Heart right ventricle (tissue), 16 donors: Measurements from ENCODE around the gene IFNL2. TPM values are rescaled to one million over a fixed set of nuclear protein-coding genes. Genes with fewer than 3 reads are reported as not detected.

Source experiments
- ATAC-seq, 8 donors: fragments of 200-7000 bp; cut with Tn5 transposase; one replicate each; pipeline ENCODE4 v1.9.1; 2020; ENCODE audit warnings: mild to moderate bottlenecking in 8 of 8, moderate library complexity in 8 of 8, moderate number of reproducible peaks in 1 of 8
- DNase-seq, 2 donors: peaks; one replicate each; pipeline ENCODE4 v3.0.0-alpha.2; 2020
- H3K27ac ChIP-seq, 10 donors: fragments of 200-600 bp; sonication (generic) in 2 of 10; one replicate each; pipeline versions ENCODE4 v1.5.0 to v1.8.0; 2020 to 2022; ENCODE audit warnings: mild to moderate bottlenecking in 3 of 10
- H3K27me3 ChIP-seq, 7 donors: fragments of 200-600 bp; one replicate each; pipeline ENCODE4 v1.8.0; 2021 to 2022; ENCODE audit warnings: mild to moderate bottlenecking in 2 of 7
- H3K36me3 ChIP-seq, 9 donors: fragments of 200-600 bp; sonication (generic) in 1 of 9; one replicate each; pipeline versions ENCODE4 v1.5.0 to v1.8.0; 2020 to 2022; ENCODE audit warnings: mild to moderate bottlenecking in 2 of 9
- H3K4me1 ChIP-seq, 9 donors: fragments of 200-600 bp; sonication (generic) in 1 of 9; one replicate each; pipeline versions ENCODE4 v1.5.0 to v1.8.0; 2020 to 2022; ENCODE audit warnings: mild to moderate bottlenecking in 4 of 9
- H3K4me3 ChIP-seq, 10 donors: fragments of 200-600 bp; sonication (generic) in 2 of 10; one replicate each; pipeline versions ENCODE4 v1.5.0 to v1.8.0; 2020 to 2022; ENCODE audit warnings: mild to moderate bottlenecking in 7 of 10, moderate library complexity in 2 of 10
- H3K9me3 ChIP-seq, 11 donors: fragments of 200-600 bp in 10 of 11; sonication (generic) in 2 of 11; one replicate each; pipeline versions ENCODE4 v1.5.0 to v1.8.0; 2013 to 2022; ENCODE audit warnings: mild to moderate bottlenecking in 2 of 11, control low read depth in 1 of 11, moderate library complexity in 1 of 11
- CTCF ChIP-seq, 9 donors: fragments of 200-600 bp; sonication (generic) in 2 of 9; IDR thresholded peaks; one replicate each; pipeline versions ENCODE4 v1.5.0 to v1.8.0; 2021 to 2022; ENCODE audit warnings: antibody characterized with exemption in 9 of 9, mild to moderate bottlenecking in 5 of 9, moderate library complexity in 1 of 9
- WGBS, 2 donors: extraction: QIAGEN DNeasy Blood & Tissue Kit; methylation state at CpG; one replicate each; pipeline ENCODE4 v1.1.7; 2013; ENCODE audit warnings: inconsistent platforms in 1 of 2; 5-methylcytosine and 5-hydroxymethylcytosine counted together
- intact Hi-C, 10 donors: fragments of 100-400 bp; cut with DNase I; formaldehyde crosslinking; loops; one replicate each; pipeline versions ENCODE4 v1.11.1 to v1.14.2; 2022
- polyA plus RNA-seq, 2 donors: library from polyadenylated mRNA; stranded (reverse); fragments of 200-250 nt; gene quantifications; one replicate each; pipeline ENCODE4 v1.2.3, GENCODE V29; 2013
- total RNA-seq, 10 donors: library from RNA; stranded (reverse); fragmentation: NEBNext Ultra II Directional in 3 of 10; extraction: Animal tissue kit (Norgen Biotek cat#: 25700) in 3 of 10; gene quantifications; one replicate each; pipeline versions ENCODE4 v1.2.1 to v1.2.4, GENCODE V29; 2021 to 2023
- donor health status: Arrhythmogenic right ventricular cardiomyopathy.
- donor health status: ischemic (EF 13 %, LVEDD 7.1; RV severe dilation, severe dysfunction).
- donor health status: healthy with polysubstance abuse.
- donor health status: DM: no; HTN: yes; CAD: no.
- donor health status: DM: no; HTN: no; CAD: no.
- donor health status: ischemic (EF 25% LVEDD 6.9; RV normal size, moderate dysfunction).
- donor health status: ischemic (EF 25% LVEDD 5.7; RV mildly dilated, moderate dysfunction).
- donor health status: healthy.
- donor health status: DM: yes; HTN: yes; CAD: no.
- donor health status: Ischemic cardiomyopathy.
- donor health status: ischemic (EF 35%, LVEDD 5.7; RV mildly dilated, moderate dysfunction).
- donor health status: nonischemic (EF 11% LVEDD 7.7; RV severe dilation, severe dysfunction).
- donor health status: DM: yes; HTN: yes; CAD: no.
- donor health status: PGD.
- donor health status: ischemic (EF 29% LVEDD 5.4; RV normal size, mild dysfunction).
- donor health status: nonischemic (EF 23%, LVEDD 6.1; RV moderate dilation, normal function).

IFNL2 gene
- total and polyA plus RNA-seq, 12 donors: not detected

- WGBS, 2 donors: 95 to 97% methylated on average over 62 to 64 of the region's 64 CpGs
- DNase-seq: no peak
- Histone ChIP-seq H3K36me3 (peaks cover 0 to 26% (median 0%) of the 10 kb centered on the region in 9 donors), H3K9me3 (no peaks in the 10 kb centered on the region), H3K27ac (no peak overlapping the region), H3K4me1 (no peaks in the 10 kb centered on the region), H3K4me3 (no peak overlapping the region), H3K27me3 (peaks cover 0 to 33% (median 0%) of the 10 kb centered on the region in 7 donors)
- ATAC-seq: no peak
- no peak for TF ChIP-seq CTCF (IDR thresholded peaks at IDR 0.05)
- intact Hi-C loops: no loop called here
Measured at GRCh38 chr19:39314016-39314728, 46.0 kb downstream of the IFNL2 start.

GRCh38 chr19:39315933-39316332, 47.7 kb downstream of the IFNL2 start:
- H3K27me3 ChIP-seq: peaks cover 0 to 37% (median 2%) of the 10 kb centered on the region in 7 donors
- ATAC-seq (no peak), DNase-seq (no peak)
- TF ChIP-seq CTCF (IDR thresholded peaks at IDR 0.05): no peak
- 99 to 100% methylated on average over 1 of the region's 1 CpG for WGBS, 2 donors
- H3K27ac ChIP-seq: no peak overlapping the region
- intact Hi-C loops: no loop called here
- no peak overlapping the region for H3K4me3 ChIP-seq
- H3K36me3 ChIP-seq: peaks cover 0 to 26% (median 0%) of the 10 kb centered on the region in 9 donors
- H3K4me1 ChIP-seq: peaks cover 0 to 4% (median 0%) of the 10 kb centered on the region in 9 donors
- H3K9me3 ChIP-seq: no peaks in the 10 kb centered on the region

- no peak overlapping the region for H3K4me3 ChIP-seq
- peaks cover 0 to 26% (median 0%) of the 10 kb centered on the region in 9 donors for H3K36me3 ChIP-seq
- peaks cover 0 to 34% (median 0%) of the 10 kb centered on the region in 7 donors for H3K27me3 ChIP-seq
- DNase-seq: no peak
- H3K27ac ChIP-seq: no peak overlapping the region
- intact Hi-C loops: no loop called here
- 87 to 92% methylated on average over 12 of the region's 12 CpGs for WGBS, 2 donors
- H3K9me3 ChIP-seq: no peaks in the 10 kb centered on the region
- no peak for TF ChIP-seq CTCF (IDR thresholded peaks at IDR 0.05)
- ATAC-seq: no peak
- H3K4me1 ChIP-seq: peaks cover 0 to 4% (median 0%) of the 10 kb centered on the region in 9 donors
Measured at GRCh38 chr19:39316627-39317321, 48.6 kb downstream of the IFNL2 start.

GRCh38 chr19:39317476-39317875, 49.3 kb downstream of the IFNL2 start:
- ATAC-seq: no peak
- DNase-seq: no peak
- WGBS, 2 donors: 96 to 97% methylated on average over 4 of the region's 4 CpGs
- no peak overlapping the region for H3K4me3 ChIP-seq
- TF ChIP-seq CTCF (IDR thresholded peaks at IDR 0.05): no peak
- H3K27me3 ChIP-seq: peaks cover 0 to 27% (median 0%) of the 10 kb centered on the region in 7 donors
- H3K27ac ChIP-seq: no peak overlapping the region
- peaks cover 0 to 4% (median 0%) of the 10 kb centered on the region in 9 donors for H3K4me1 ChIP-seq
- H3K36me3 ChIP-seq: peaks cover 0 to 26% (median 0%) of the 10 kb centered on the region in 9 donors
- intact Hi-C loops: no loop called here
- no peaks in the 10 kb centered on the region for H3K9me3 ChIP-seq
